Osteocyte (in vitro differentiated cells): ENCODE results near the gene TSHZ2. TPM values are rescaled to one million over a fixed set of nuclear protein-coding genes. Genes with fewer than 3 reads are reported as not detected.
"Not testable (repeated sequence)": the region's sequence is repeated elsewhere in the genome, so short reads cannot be mapped to it uniquely, and the experiment has no call there.

Experiments used
- DNase-seq: peaks from one replicate; pipeline ENCODE4 v3.0.0; 2021; ENCODE audit warnings: mixed read lengths; ENCODE audit not compliant: unreplicated experiment; ENCODE audit errors: extremely low spot score
- H3K27ac Mint-ChIP-seq: one replicate; pipeline ENCODE4 v1.8.0; 2021; ENCODE audit warnings: mild to moderate bottlenecking, mixed read lengths; ENCODE audit not compliant: unreplicated experiment
- H3K27me3 Mint-ChIP-seq: one replicate; pipeline ENCODE4 v1.8.0; 2021; ENCODE audit warnings: mixed read lengths; ENCODE audit not compliant: unreplicated experiment
- H3K36me3 Mint-ChIP-seq: one replicate; pipeline ENCODE4 v1.8.0; 2021; ENCODE audit warnings: mixed read lengths; ENCODE audit not compliant: unreplicated experiment
- H3K4me1 Mint-ChIP-seq: one replicate; pipeline ENCODE4 v1.8.0; 2021; ENCODE audit warnings: mixed read lengths; ENCODE audit not compliant: unreplicated experiment
- H3K4me3 Mint-ChIP-seq: one replicate; pipeline ENCODE4 v1.8.0; 2021; ENCODE audit warnings: mild to moderate bottlenecking, moderate library complexity, mixed read lengths; ENCODE audit not compliant: unreplicated experiment
- H3K9me3 Mint-ChIP-seq: one replicate; pipeline ENCODE4 v1.8.0; 2021; ENCODE audit warnings: mixed read lengths; ENCODE audit not compliant: unreplicated experiment
- total RNA-seq: library from RNA; stranded (reverse); gene quantifications from 2 replicates; pipeline ENCODE4 v1.2.1, GENCODE V29; 2021
- TF ChIP-seq, protein P1 (sequence below): fragments of 200-600 bp; sonication (generic); IDR thresholded peaks from 2 replicates; pipeline ENCODE4 v1.5.0; 2021; ENCODE audit warnings: antibody characterized with exemption, mild to moderate bottlenecking, moderate library complexity

Gene TSHZ2
- total RNA-seq, 1 donor from 2014 or later = not detected

DNA sequence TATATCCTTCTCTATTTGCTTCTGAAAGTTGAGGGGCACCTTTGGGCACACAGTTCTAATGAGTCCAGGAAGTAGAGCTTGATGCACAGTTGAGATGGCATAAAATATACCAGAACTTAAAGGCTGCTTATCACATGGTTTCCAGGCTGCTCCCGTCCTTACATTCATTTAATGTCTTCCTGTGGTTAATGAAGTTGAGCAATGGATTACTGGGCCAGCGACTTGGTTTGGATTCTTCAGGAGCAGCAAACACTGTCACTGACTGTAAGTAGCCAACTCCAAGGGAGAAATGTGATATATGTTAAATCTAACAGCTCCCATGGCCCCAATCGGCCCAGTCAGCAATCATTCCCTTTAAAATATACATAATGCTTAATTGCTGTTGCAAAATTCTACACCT lies 9.0 kb upstream of the TSHZ2 start:
- Mint-ChIP-seq H3K36me3 (no peaks in the 10 kb centered on the region), H3K27me3 (no peaks in the 10 kb centered on the region), H3K4me3 (no peak overlapping the region), H3K27ac (no peak overlapping the region), H3K9me3 (peaks cover 23% of the 10 kb centered on the region), H3K4me1 (no peaks in the 10 kb centered on the region)
- TF ChIP-seq, protein P1, sequence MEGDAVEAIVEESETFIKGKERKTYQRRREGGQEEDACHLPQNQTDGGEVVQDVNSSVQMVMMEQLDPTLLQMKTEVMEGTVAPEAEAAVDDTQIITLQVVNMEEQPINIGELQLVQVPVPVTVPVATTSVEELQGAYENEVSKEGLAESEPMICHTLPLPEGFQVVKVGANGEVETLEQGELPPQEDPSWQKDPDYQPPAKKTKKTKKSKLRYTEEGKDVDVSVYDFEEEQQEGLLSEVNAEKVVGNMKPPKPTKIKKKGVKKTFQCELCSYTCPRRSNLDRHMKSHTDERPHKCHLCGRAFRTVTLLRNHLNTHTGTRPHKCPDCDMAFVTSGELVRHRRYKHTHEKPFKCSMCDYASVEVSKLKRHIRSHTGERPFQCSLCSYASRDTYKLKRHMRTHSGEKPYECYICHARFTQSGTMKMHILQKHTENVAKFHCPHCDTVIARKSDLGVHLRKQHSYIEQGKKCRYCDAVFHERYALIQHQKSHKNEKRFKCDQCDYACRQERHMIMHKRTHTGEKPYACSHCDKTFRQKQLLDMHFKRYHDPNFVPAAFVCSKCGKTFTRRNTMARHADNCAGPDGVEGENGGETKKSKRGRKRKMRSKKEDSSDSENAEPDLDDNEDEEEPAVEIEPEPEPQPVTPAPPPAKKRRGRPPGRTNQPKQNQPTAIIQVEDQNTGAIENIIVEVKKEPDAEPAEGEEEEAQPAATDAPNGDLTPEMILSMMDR = no peak
- DNase-seq = no peak

DNA sequence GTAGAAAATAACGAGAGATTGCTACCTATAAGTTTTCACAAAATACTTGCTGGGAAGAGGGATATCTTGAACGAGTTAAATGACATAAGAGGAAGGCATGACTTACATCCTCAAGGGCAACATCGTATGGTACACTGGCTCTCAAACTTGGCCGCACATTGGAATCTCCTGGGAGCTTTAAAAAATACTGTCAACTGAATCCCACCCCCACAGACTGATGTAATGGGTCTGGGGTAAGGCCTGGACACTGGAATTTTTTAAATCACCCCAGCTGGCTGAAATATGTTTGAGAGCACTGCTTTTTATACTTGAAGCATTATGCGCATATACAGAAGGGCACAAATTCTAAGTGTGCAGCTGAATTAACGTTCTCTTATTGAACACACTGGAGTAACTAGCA lies 8.0 kb upstream of the TSHZ2 start:
- H3K27ac Mint-ChIP-seq = no peak overlapping the region
- no peaks in the 10 kb centered on the region for H3K36me3 Mint-ChIP-seq
- H3K9me3 Mint-ChIP-seq = peaks cover 21% of the 10 kb centered on the region
- H3K27me3 Mint-ChIP-seq = no peaks in the 10 kb centered on the region
- TF ChIP-seq, protein P1 = no peak
- H3K4me1 Mint-ChIP-seq = no peaks in the 10 kb centered on the region
- H3K4me3 Mint-ChIP-seq = no peak overlapping the region
- DNase-seq = no peak

DNA sequence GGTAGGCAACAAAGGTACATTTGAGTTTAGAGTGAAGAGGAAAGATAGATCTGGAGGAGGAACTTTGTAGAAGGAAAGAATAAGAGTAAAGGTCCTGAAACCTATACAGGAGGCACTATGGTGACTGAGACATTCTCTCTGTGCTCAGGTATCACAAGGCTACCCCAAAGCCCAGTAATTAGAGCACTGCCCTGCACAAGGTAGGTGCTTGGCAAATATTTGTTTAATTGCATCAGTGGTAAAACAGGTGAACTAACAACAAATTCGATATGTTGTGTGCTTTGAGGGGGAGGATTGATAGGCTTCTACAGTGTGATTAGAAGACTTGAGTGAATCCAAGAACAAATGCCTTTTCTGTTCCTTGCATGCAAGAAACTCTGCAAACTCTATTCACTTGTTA lies 6.8 kb upstream of the TSHZ2 start:
- Mint-ChIP-seq H3K4me1 (no peaks in the 10 kb centered on the region), H3K4me3 (no peak overlapping the region), H3K27me3 (no peaks in the 10 kb centered on the region), H3K27ac (no peak overlapping the region), H3K36me3 (no peaks in the 10 kb centered on the region), H3K9me3 (peaks cover 14% of the 10 kb centered on the region)
- TF ChIP-seq, protein P1 = no peak
- DNase-seq = no peak

DNA sequence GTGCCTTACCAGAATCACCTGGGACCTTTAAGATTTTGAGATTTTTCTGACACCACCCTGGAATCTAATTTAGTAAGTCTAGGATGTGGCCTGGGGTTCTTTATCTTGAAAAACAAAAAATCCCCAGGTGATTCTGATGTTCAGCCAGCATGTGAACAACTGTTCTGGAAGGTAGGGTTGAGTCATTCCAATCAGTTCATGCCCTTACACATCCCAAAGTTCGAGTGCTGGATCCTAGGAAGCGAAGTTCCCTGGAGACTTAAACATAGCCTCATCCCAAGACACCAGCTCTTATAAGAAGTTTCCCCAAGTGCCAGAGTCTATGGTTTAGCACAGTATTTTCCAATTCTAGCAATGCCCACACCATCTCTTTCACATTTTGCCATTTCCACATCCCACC lies 6.3 kb upstream of the TSHZ2 start:
- H3K9me3 Mint-ChIP-seq = peaks cover 12% of the 10 kb centered on the region
- TF ChIP-seq, protein P1 = no peak
- no peaks in the 10 kb centered on the region for H3K27me3 Mint-ChIP-seq
- H3K4me3 Mint-ChIP-seq = no peak overlapping the region
- DNase-seq = no peak
- no peak overlapping the region for H3K27ac Mint-ChIP-seq
- H3K36me3 Mint-ChIP-seq = no peaks in the 10 kb centered on the region
- H3K4me1 Mint-ChIP-seq = no peaks in the 10 kb centered on the region

DNA sequence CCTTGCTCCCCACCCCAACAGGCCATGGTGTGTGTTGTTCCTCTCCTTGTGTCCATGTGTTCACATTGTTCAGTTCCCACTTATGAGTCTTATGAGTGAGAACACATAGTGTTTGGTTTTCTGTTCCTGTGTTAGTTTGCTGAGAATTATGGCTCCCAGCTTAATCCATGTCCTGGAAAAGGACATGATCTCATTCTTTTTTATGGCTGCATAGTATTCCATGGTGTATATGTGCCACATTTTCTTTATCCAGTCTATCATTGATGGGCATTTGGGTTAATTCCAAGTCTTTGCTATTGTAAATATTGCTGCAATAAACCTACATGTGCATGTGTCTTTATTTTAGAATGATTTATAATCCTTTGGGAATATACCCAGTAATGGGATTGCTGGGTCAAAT lies 5.6 kb upstream of the TSHZ2 start:
- not testable (repeated sequence) for H3K27ac Mint-ChIP-seq, H3K36me3 Mint-ChIP-seq, H3K4me1 Mint-ChIP-seq, DNase-seq, H3K4me3 Mint-ChIP-seq, H3K27me3 Mint-ChIP-seq, H3K9me3 Mint-ChIP-seq
